H1 (cell line): ENCODE results near the gene TSPAN9.

Source experiments
- EZH2 ChIP-seq: fragments of 200-600 bp; sonication (generic); IDR thresholded peaks from 2 replicates; pipeline ENCODE4 v1.7.1; 2012; ENCODE audit warnings: low read depth, mild to moderate bottlenecking, moderate library complexity, low read length, inconsistent platforms; ENCODE audit not compliant: severe bottlenecking
- HDAC6 ChIP-seq: IDR thresholded peaks from one replicate; pipeline ENCODE4 v1.7.1; 2012; ENCODE audit warnings: low read depth, mild to moderate bottlenecking, inconsistent platforms, low read length, moderate library complexity
- POLR2A ChIP-seq, 2 experiments: IDR thresholded peaks; 1 replicate in 1 of 2; 2 replicates in 1 of 2; pipeline ENCODE4 v1.6.1; 2011; ENCODE audit warnings: low read depth in 2 of 2, low read length in 2 of 2, mild to moderate bottlenecking in 2 of 2; ENCODE audit errors: control extremely low read depth in 1 of 2
- TF ChIP-seq, protein P1 (sequence below), 3 experiments: IDR thresholded peaks; 1 replicate in 2 of 3; 2 replicates in 1 of 3; pipeline versions ENCODE4 v1.5.1 to v1.6.1; 2011; ENCODE audit warnings: low read length in 3 of 3, mild to moderate bottlenecking in 3 of 3, inconsistent platforms in 2 of 3, low read depth in 1 of 3, moderate library complexity in 1 of 3; ENCODE audit not compliant: insufficient read depth in 1 of 3; ENCODE audit errors: control extremely low read depth in 1 of 3

DNA sequence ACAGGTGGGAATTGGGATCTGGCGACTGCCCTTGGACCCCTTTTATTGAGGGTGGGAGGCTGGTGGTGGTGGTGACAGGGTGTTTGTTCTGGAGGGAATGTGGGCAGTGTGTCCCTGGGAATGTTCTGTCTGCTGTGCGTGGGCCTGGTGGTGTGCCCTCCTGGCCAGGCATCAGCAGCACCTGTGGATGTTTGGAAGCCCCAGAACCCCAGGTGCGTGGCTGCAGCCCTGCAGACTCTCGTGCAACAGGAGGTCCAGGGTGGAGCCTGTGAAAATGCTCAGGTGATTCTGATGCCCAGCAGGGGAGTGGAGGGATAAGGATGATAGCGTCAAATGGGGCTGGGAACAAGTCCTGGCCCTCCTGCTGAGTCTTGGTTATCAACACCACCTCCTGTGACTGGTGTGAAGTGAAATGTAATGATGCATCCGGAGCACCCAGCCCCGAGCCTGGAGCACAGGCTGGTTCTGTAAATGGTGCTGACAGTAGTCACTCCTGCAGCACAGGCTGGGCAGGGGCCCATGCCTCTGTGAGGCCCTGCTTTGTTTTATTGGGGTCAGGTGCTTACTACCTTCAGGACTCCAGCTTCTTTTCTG is 176.6 kb downstream of the TSPAN9 start:
- TF ChIP-seq, protein P1, sequence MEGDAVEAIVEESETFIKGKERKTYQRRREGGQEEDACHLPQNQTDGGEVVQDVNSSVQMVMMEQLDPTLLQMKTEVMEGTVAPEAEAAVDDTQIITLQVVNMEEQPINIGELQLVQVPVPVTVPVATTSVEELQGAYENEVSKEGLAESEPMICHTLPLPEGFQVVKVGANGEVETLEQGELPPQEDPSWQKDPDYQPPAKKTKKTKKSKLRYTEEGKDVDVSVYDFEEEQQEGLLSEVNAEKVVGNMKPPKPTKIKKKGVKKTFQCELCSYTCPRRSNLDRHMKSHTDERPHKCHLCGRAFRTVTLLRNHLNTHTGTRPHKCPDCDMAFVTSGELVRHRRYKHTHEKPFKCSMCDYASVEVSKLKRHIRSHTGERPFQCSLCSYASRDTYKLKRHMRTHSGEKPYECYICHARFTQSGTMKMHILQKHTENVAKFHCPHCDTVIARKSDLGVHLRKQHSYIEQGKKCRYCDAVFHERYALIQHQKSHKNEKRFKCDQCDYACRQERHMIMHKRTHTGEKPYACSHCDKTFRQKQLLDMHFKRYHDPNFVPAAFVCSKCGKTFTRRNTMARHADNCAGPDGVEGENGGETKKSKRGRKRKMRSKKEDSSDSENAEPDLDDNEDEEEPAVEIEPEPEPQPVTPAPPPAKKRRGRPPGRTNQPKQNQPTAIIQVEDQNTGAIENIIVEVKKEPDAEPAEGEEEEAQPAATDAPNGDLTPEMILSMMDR (IDR thresholded peaks at IDR 0.05; ENCODE audit: control extremely low read depth in 1 of 3, insufficient read depth in 1 of 3, low read depth in 1 of 3, low read length in 3 of 3), result no peak
- TF ChIP-seq EZH2 (no peak), HDAC6 (no peak), POLR2A (IDR thresholded peaks at IDR 0.05; ENCODE audit: control extremely low read depth in 1 of 2, low read depth in 2 of 2, low read length in 2 of 2) (no peak)
